ENCODE measurements around the gene RPS25. TPM values are rescaled to one million over a fixed set of nuclear protein-coding genes. Genes with fewer than 3 reads are reported as not detected.

Gene RPS25
- polyA plus RNA-seq, 1 donor from 2014 or later: 1,728 TPM

Small RNA genes lying within 50 kb of the gene (small RNA-seq; reads per million reads assigned to genes)
- 0 reads per million in 3 experiments for gene AP003392.2
- gene RF00017: 0 reads per million in 3 experiments
- 0 to 1.2 (median 0) reads per million in 3 experiments for gene RF00019

Other genes with a start within 250 kb of the RPS25 start
- gene DDX6, start 227.2 kb downstream of the RPS25 start, polyA plus RNA-seq: 75.8 and 76.1 TPM in 2 replicates
- not detected in 2 replicates for gene CXCR5, start 134.5 kb downstream of the RPS25 start, polyA plus RNA-seq
- gene BCL9L, start 92.4 kb downstream of the RPS25 start, polyA plus RNA-seq: 1.1 and 1.5 TPM in 2 replicates
- 0.38 TPM in 1 of 2 replicates, not detected in the other for gene UPK2, start 62.0 kb downstream of the RPS25 start, polyA plus RNA-seq
- gene FOXR1, start 46.6 kb downstream of the RPS25 start, polyA plus RNA-seq: not detected in 2 replicates
- 69.9 and 70.3 TPM in 2 replicates for gene CENATAC, start 20.2 kb downstream of the RPS25 start, polyA plus RNA-seq
- gene TRAPPC4, start 423 bp upstream of the RPS25 start, polyA plus RNA-seq: 271 and 276 TPM in 2 replicates
- 23.5 and 25.8 TPM in 2 replicates for gene SLC37A4, start 12.5 kb upstream of the RPS25 start, polyA plus RNA-seq
- 68.4 and 74.6 TPM in 2 replicates for gene HYOU1, start 38.9 kb upstream of the RPS25 start, polyA plus RNA-seq
- 24.1 and 24.8 TPM in 2 replicates for gene VPS11, start 49.5 kb upstream of the RPS25 start, polyA plus RNA-seq
- gene HMBS, start 66.5 kb upstream of the RPS25 start, polyA plus RNA-seq: 12.7 and 15.9 TPM in 2 replicates
- gene DPAGT1, start 83.5 kb upstream of the RPS25 start, polyA plus RNA-seq: 9.8 and 27.0 TPM in 2 replicates
- gene C2CD2L, start 89.0 kb upstream of the RPS25 start, polyA plus RNA-seq: 13.6 and 21.6 TPM in 2 replicates
- 50.0 and 58.8 TPM in 2 replicates for gene HINFP, start 103.2 kb upstream of the RPS25 start, polyA plus RNA-seq
- 1.5 and 3.0 TPM in 2 replicates for gene ABCG4, start 130.7 kb upstream of the RPS25 start, polyA plus RNA-seq
- 0.60 and 1.6 TPM in 2 replicates for gene NLRX1, start 150.4 kb upstream of the RPS25 start, polyA plus RNA-seq
- gene NHERF4, start 167.1 kb upstream of the RPS25 start, polyA plus RNA-seq: not detected in 2 replicates
- gene CBL, start 188.0 kb upstream of the RPS25 start, polyA plus RNA-seq: 10.5 and 10.7 TPM in 2 replicates

All from neural cell (in vitro differentiated cells).